CD14-positive monocyte (primary cell): ENCODE data around the gene FPR3. TPM values are rescaled to one million over a fixed set of nuclear protein-coding genes. Genes with fewer than 3 reads are reported as not detected.

Experiments
- DNase-seq, 3 donors: peaks; one replicate each; pipeline ENCODE4 v3.0.0-alpha.2; 2011 to 2022
- H2AFZ ChIP-seq: 2 replicates; pipeline ENCODE4 v1.6.0; 2012; ENCODE audit warnings: mild to moderate bottlenecking, low read depth, low read length, inconsistent platforms; ENCODE audit not compliant: insufficient read depth, poor library complexity, severe bottlenecking
- H3K27ac ChIP-seq, 2 donors: 1 replicate in 1 of 2; 2 replicates in 1 of 2; pipeline ENCODE4 v1.5.1; 2012 to 2013; ENCODE audit warnings: low read length in 2 of 2, control low read depth in 1 of 2, inconsistent platforms in 1 of 2, low read depth in 1 of 2, mild to moderate bottlenecking in 1 of 2
- H3K27me3 ChIP-seq, 2 donors: one replicate each; pipeline versions ENCODE4 v1.6.0 to v1.6.1; 2011 to 2013; ENCODE audit warnings: low read length in 2 of 2; ENCODE audit not compliant: control insufficient read depth in 2 of 2, insufficient read depth in 2 of 2
- H3K36me3 ChIP-seq, 2 donors: replicated peaks in 1 of 2; 1 replicate in 1 of 2; 2 replicates in 1 of 2; pipeline versions ENCODE4 v1.5.1 to v1.6.1; 2012 to 2013; ENCODE audit warnings: low read length in 2 of 2, control low read depth in 1 of 2, inconsistent platforms in 1 of 2, mild to moderate bottlenecking in 1 of 2; ENCODE audit not compliant: insufficient read depth in 2 of 2, control insufficient read depth in 1 of 2
- H3K4me1 ChIP-seq, 2 donors: 1 replicate in 1 of 2; 2 replicates in 1 of 2; pipeline versions ENCODE4 v1.5.1 to v1.6.1; 2012 to 2013; ENCODE audit warnings: low read length in 2 of 2, control low read depth in 1 of 2, inconsistent platforms in 1 of 2, mild to moderate bottlenecking in 1 of 2, moderate library complexity in 1 of 2; ENCODE audit not compliant: insufficient read depth in 2 of 2, control insufficient read depth in 1 of 2
- H3K4me2 ChIP-seq: replicated peaks from 2 replicates; pipeline ENCODE3; 2012; ENCODE audit warnings: low read length, moderate library complexity, mild to moderate bottlenecking; ENCODE audit not compliant: poor library complexity, severe bottlenecking; ENCODE audit errors: extremely low read depth
- H3K4me3 ChIP-seq, 3 experiments: fragments of 200-600 bp in 1 of 3; sonication (generic) in 1 of 3; replicated peaks in 1 of 3; 1 replicate in 2 of 3; 2 replicates in 1 of 3; pipeline ENCODE4 v1.5.1; 2011 to 2013; ENCODE audit warnings: low read length in 3 of 3, mild to moderate bottlenecking in 3 of 3, control low read depth in 2 of 3, low read depth in 2 of 3, inconsistent platforms in 1 of 3, moderate library complexity in 1 of 3
- H3K79me2 ChIP-seq: 2 replicates; pipeline ENCODE4 v1.6.0; 2012; ENCODE audit warnings: mild to moderate bottlenecking, control low read depth, inconsistent platforms, low read length, moderate library complexity; ENCODE audit not compliant: insufficient read depth
- H3K9ac ChIP-seq: 2 replicates; pipeline ENCODE4 v1.6.0; 2017; ENCODE audit warnings: low read length, mild to moderate bottlenecking; ENCODE audit not compliant: insufficient read depth, poor library complexity, severe bottlenecking
- H3K9me3 ChIP-seq, 2 donors: replicated peaks in 1 of 2; 1 replicate in 1 of 2; 2 replicates in 1 of 2; pipeline versions ENCODE4 v1.5.1 to v1.6.1; 2012 to 2013; ENCODE audit warnings: low read length in 2 of 2, control low read depth in 1 of 2; ENCODE audit not compliant: control insufficient read depth in 1 of 2, insufficient read depth in 1 of 2
- H4K20me1 ChIP-seq: 2 replicates; pipeline ENCODE4 v1.6.0; 2012; ENCODE audit warnings: mild to moderate bottlenecking, low read length, control low read depth, moderate library complexity; ENCODE audit not compliant: insufficient read depth
- H3K27ac Mint-ChIP-seq, 7 donors: one replicate each; pipeline ENCODE4 v1.8.0; 2020; ENCODE audit warnings: mild to moderate bottlenecking in 7 of 7, mixed read lengths in 7 of 7, moderate library complexity in 6 of 7, inconsistent platforms in 2 of 7
- H3K27me3 Mint-ChIP-seq, 3 donors: one replicate each; pipeline ENCODE4 v1.8.0; 2021 to 2022; ENCODE audit warnings: low read depth in 3 of 3, mild to moderate bottlenecking in 3 of 3, mixed read lengths in 3 of 3, moderate library complexity in 3 of 3, inconsistent platforms in 1 of 3
- H3K36me3 Mint-ChIP-seq, 2 donors: one replicate each; pipeline ENCODE4 v1.8.0; 2020; ENCODE audit warnings: mixed read lengths in 2 of 2, inconsistent platforms in 1 of 2, mild to moderate bottlenecking in 1 of 2
- H3K4me1 Mint-ChIP-seq: one replicate; pipeline ENCODE4 v1.8.0; 2020; ENCODE audit warnings: mild to moderate bottlenecking, mixed read lengths
- H3K4me3 Mint-ChIP-seq, 2 donors: one replicate each; pipeline ENCODE4 v1.8.0; 2020; ENCODE audit warnings: mild to moderate bottlenecking in 2 of 2, mixed read lengths in 2 of 2, moderate library complexity in 1 of 2
- H3K9me3 Mint-ChIP-seq, 7 donors: one replicate each; pipeline ENCODE4 v1.8.0; 2020 to 2022; ENCODE audit warnings: mixed read lengths in 7 of 7, mild to moderate bottlenecking in 6 of 7, moderate library complexity in 6 of 7, inconsistent platforms in 2 of 7
- WGBS: methylation state at CpG from one replicate; pipeline ENCODE4 v1.1.5; 2013; ENCODE audit warnings: missing lambda C conversion rate; ENCODE audit not compliant: insufficient coverage; 5-methylcytosine and 5-hydroxymethylcytosine counted together
- intact Hi-C, 2 donors: fragments of 100-400 bp; cut with micrococcal nuclease; formaldehyde crosslinking; loops; one replicate each; pipeline versions ENCODE4 v1.15.0 to v1.15.1; 2023
- polyA plus RNA-seq, 3 donors: library from polyadenylated mRNA; depleted of rRNA in 1 of 3; unstranded in 2 of 3; stranded (reverse) in 1 of 3; fragments of 300-500 nt in 2 of 3; fragments of >200 nt in 1 of 3; fragmentation: Illumina TruSeq in 2 of 3; gene quantifications; 1 replicate in 2 of 3; 2 replicates in 1 of 3; pipeline ENCODE4 v1.2.3, GENCODE V29; 2012 to 2021
- TF ChIP-seq, protein P1 (sequence below): fragments of 200-600 bp; IDR thresholded peaks from one replicate; pipeline ENCODE4 v1.8.0; 2022; ENCODE audit warnings: antibody characterized with exemption, mild to moderate bottlenecking

Gene FPR3
- polyA plus RNA-seq, 3 donors = 1.4 to 3.8 (median 3.5) TPM

DNA sequence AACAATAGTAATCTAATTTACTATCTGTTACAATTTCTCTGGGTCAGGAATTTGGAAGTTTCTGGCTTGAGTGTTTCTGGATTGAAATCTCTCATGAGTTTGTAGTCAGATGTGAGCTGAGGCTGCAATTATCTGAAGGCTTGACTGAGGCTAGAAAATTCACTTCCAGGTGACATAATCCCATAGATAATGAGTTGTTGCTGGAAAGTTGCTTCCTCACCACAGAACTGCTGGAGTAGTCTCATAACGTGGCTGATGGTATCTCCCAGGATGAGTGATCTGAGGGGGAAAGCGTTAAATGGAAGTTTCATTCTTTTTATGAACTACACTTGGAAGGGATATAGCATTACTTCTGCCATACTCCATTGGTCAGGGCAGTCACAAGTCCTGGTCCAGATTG is 15.3 kb upstream of the FPR3 start:
- Mint-ChIP-seq H3K27ac (peak overlapping the region in 3 of 7 donors; percentile 19 to 76 (median 24)), H3K27me3 (peaks cover 0 to 3% (median 3%) of the 10 kb centered on the region in 3 donors), H3K4me3 (peak overlapping the region in 1 of 2 donors; percentile 9), H3K9me3 (peaks cover 0 to 6% (median 2%) of the 10 kb centered on the region in 7 donors), H3K4me1 (peaks cover 62% of the 10 kb centered on the region), H3K36me3 (peaks cover 2 to 3% of the 10 kb centered on the region in 2 donors)
- H3K79me2 ChIP-seq = no peaks in the 10 kb centered on the region
- intact Hi-C loops = loop anchor here (5.0 to 10.0 kb wide), 5 partner anchors 42 to 122 kb away; no protein-coding TSS in a partner anchor
- H3K4me3 ChIP-seq = no peak overlapping the region
- no peaks in the 10 kb centered on the region for H3K36me3 ChIP-seq
- H4K20me1 ChIP-seq = no peaks in the 10 kb centered on the region
- H2AFZ ChIP-seq = no peak overlapping the region
- TF ChIP-seq, protein P1, sequence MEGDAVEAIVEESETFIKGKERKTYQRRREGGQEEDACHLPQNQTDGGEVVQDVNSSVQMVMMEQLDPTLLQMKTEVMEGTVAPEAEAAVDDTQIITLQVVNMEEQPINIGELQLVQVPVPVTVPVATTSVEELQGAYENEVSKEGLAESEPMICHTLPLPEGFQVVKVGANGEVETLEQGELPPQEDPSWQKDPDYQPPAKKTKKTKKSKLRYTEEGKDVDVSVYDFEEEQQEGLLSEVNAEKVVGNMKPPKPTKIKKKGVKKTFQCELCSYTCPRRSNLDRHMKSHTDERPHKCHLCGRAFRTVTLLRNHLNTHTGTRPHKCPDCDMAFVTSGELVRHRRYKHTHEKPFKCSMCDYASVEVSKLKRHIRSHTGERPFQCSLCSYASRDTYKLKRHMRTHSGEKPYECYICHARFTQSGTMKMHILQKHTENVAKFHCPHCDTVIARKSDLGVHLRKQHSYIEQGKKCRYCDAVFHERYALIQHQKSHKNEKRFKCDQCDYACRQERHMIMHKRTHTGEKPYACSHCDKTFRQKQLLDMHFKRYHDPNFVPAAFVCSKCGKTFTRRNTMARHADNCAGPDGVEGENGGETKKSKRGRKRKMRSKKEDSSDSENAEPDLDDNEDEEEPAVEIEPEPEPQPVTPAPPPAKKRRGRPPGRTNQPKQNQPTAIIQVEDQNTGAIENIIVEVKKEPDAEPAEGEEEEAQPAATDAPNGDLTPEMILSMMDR = no peak
- H3K9me3 ChIP-seq = no peaks in the 10 kb centered on the region
- no peak overlapping the region for H3K9ac ChIP-seq
- peaks cover 67 to 86% of the 10 kb centered on the region in 2 donors for H3K4me1 ChIP-seq
- no peak overlapping the region for H3K4me2 ChIP-seq
- H3K27me3 ChIP-seq = no peaks in the 10 kb centered on the region
- no peak for DNase-seq
- peak overlapping the region in 1 of 2 donors; percentile 34 for H3K27ac ChIP-seq
- no CpG with 5 or more reads among the region's 2 CpGs for WGBS

DNA sequence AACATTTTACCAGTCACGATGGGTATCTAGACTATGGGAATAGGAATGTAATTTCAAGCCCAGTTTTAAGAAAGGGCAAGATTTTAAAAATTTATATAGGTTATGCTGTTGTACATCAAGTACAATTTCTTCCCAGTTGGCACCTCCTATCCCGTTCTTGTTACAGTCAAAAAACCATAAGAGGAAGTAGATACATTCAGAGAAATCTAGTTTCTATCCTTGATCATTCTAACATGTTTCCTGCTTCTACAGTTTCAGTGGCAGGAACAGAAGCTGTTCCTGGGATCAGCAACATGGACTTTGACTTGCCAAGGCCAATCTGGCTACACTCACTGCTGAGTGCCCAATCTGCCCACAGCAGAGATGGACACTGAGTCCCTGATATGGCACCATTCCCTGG is 14.7 kb upstream of the FPR3 start:
- peaks cover 72 to 88% of the 10 kb centered on the region in 2 donors for H3K4me1 ChIP-seq
- Mint-ChIP-seq H3K36me3 (peaks cover 0 to 1% of the 10 kb centered on the region in 2 donors), H3K9me3 (peaks cover 0 to 4% (median 2%) of the 10 kb centered on the region in 7 donors), H3K4me3 (no peak overlapping the region), H3K27ac (peak overlapping the region in 6 of 7 donors; percentile 59 to 89 (median 68)), H3K27me3 (peaks cover 0 to 3% (median under 1%) of the 10 kb centered on the region in 3 donors), H3K4me1 (peaks cover 62% of the 10 kb centered on the region)
- H3K36me3 ChIP-seq = no peaks in the 10 kb centered on the region
- peak overlapping the region; percentile 9 for H3K4me2 ChIP-seq
- no CpG with 5 or more reads among the region's 2 CpGs for WGBS
- H3K27me3 ChIP-seq = no peaks in the 10 kb centered on the region
- intact Hi-C loops = loop anchor here in 1 of 2 donors (5.0 kb wide), 1 partner anchor 123 kb away; no protein-coding TSS in a partner anchor
- H3K9me3 ChIP-seq = no peaks in the 10 kb centered on the region
- TF ChIP-seq, protein P1 = no peak
- H3K9ac ChIP-seq = no peak overlapping the region
- no peaks in the 10 kb centered on the region for H3K79me2 ChIP-seq
- no peak overlapping the region for H3K4me3 ChIP-seq
- H2AFZ ChIP-seq = no peak overlapping the region
- DNase-seq = peak in 2 of 3 donors; percentile 31 to 47
- peak overlapping the region in 1 of 2 donors; percentile 34 for H3K27ac ChIP-seq
- no peaks in the 10 kb centered on the region for H4K20me1 ChIP-seq
